H9 (cell line): Measurements from ENCODE around the gene KANK4. TPM values are rescaled to one million over a fixed set of nuclear protein-coding genes. Genes with fewer than 3 reads are reported as not detected.
A peak's percentile ranks its signal among the peaks of the same experiment; 100 is the strongest.

Source experiments
- DNase-seq: peaks from one replicate; pipeline ENCODE4 v3.0.0-alpha.2; 2017
- H2AFZ ChIP-seq: one replicate; pipeline ENCODE4 v1.6.1; 2013; ENCODE audit warnings: mild to moderate bottlenecking, low read length, control low read depth, moderate library complexity
- H2AK5ac ChIP-seq: 2 replicates; pipeline ENCODE4 v1.6.1; 2013; ENCODE audit warnings: low read length, control low read depth, mixed read lengths; ENCODE audit not compliant: insufficient read length
- H2BK120ac ChIP-seq: one replicate; pipeline ENCODE4 v1.6.1; 2013; ENCODE audit warnings: low read depth, mild to moderate bottlenecking, low read length, control low read depth, inconsistent platforms; ENCODE audit not compliant: poor library complexity, severe bottlenecking
- H2BK12ac ChIP-seq: 2 replicates; pipeline ENCODE4 v1.6.1; 2013; ENCODE audit warnings: low read length, control low read depth, mixed read lengths, low read depth; ENCODE audit not compliant: insufficient read length
- H2BK15ac ChIP-seq: 2 replicates; pipeline ENCODE4 v1.6.1; 2013; ENCODE audit warnings: low read depth, low read length, control low read depth
- H2BK20ac ChIP-seq: one replicate; pipeline ENCODE4 v1.6.1; 2013; ENCODE audit warnings: low read depth, mild to moderate bottlenecking, low read length, control low read depth, inconsistent platforms; ENCODE audit not compliant: poor library complexity, severe bottlenecking
- H2BK5ac ChIP-seq: 2 replicates; pipeline ENCODE4 v1.6.1; 2013; ENCODE audit warnings: low read length, control low read depth, mixed read lengths; ENCODE audit not compliant: insufficient read length
- H3K14ac ChIP-seq: 2 replicates; pipeline ENCODE4 v1.6.1; 2013; ENCODE audit warnings: low read length, control low read depth; ENCODE audit not compliant: insufficient read depth
- H3K18ac ChIP-seq: 2 replicates; pipeline ENCODE4 v1.6.1; 2013; ENCODE audit warnings: low read depth, mild to moderate bottlenecking, mixed read lengths, low read length, control low read depth; ENCODE audit not compliant: insufficient read length
- H3K23ac ChIP-seq: 2 replicates; pipeline ENCODE4 v1.6.1; 2013; ENCODE audit warnings: low read length, control low read depth, mixed read lengths, low read depth; ENCODE audit not compliant: insufficient read length
- H3K23me2 ChIP-seq: 2 replicates; pipeline ENCODE4 v1.6.1; 2013; ENCODE audit warnings: low read depth, mild to moderate bottlenecking, mixed read lengths, low read length, control low read depth; ENCODE audit not compliant: insufficient read length, poor library complexity, severe bottlenecking
- H3K27ac ChIP-seq: 2 replicates; pipeline ENCODE4 v1.5.1; 2013; ENCODE audit warnings: low read length, control low read depth, mixed read lengths, low read depth; ENCODE audit not compliant: insufficient read length
- H3K27me3 ChIP-seq: 2 replicates; pipeline ENCODE4 v1.6.1; 2013; ENCODE audit warnings: low read length, control low read depth, inconsistent platforms; ENCODE audit not compliant: insufficient read depth
- H3K4ac ChIP-seq: 2 replicates; pipeline ENCODE4 v1.6.1; 2013; ENCODE audit warnings: low read depth, mild to moderate bottlenecking, control low read depth, inconsistent platforms, low read length, moderate library complexity
- H3K4me1 ChIP-seq: 2 replicates; pipeline ENCODE4 v1.6.1; 2013; ENCODE audit warnings: low read length, control low read depth, inconsistent platforms; ENCODE audit not compliant: insufficient read depth
- H3K4me2 ChIP-seq: 2 replicates; pipeline ENCODE4 v1.6.1; 2013; ENCODE audit warnings: low read length, control low read depth, mixed read lengths; ENCODE audit not compliant: insufficient read length, insufficient read depth
- H3K56ac ChIP-seq: 2 replicates; pipeline ENCODE4 v1.6.1; 2013; ENCODE audit warnings: low read depth, mild to moderate bottlenecking, mixed read lengths, low read length, control low read depth; ENCODE audit not compliant: insufficient read length
- H3K79me1 ChIP-seq: 2 replicates; pipeline ENCODE4 v1.6.1; 2013; ENCODE audit warnings: low read depth, mild to moderate bottlenecking, moderate library complexity, low read length, control low read depth, inconsistent platforms; ENCODE audit not compliant: insufficient read depth, poor library complexity, severe bottlenecking
- H3K79me2 ChIP-seq: 2 replicates; pipeline ENCODE4 v1.6.1; 2013; ENCODE audit warnings: low read length, control low read depth, inconsistent platforms; ENCODE audit not compliant: insufficient read depth
- H3K9ac ChIP-seq: 2 replicates; pipeline ENCODE4 v1.6.1; 2013; ENCODE audit warnings: low read length, control low read depth, mixed read lengths; ENCODE audit not compliant: insufficient read length; ENCODE audit errors: extremely low read depth
- H3K9me3 ChIP-seq: one replicate; pipeline ENCODE4 v1.6.1; 2013; ENCODE audit warnings: low read depth, low read length, inconsistent platforms; ENCODE audit not compliant: control insufficient read depth
- H3T11ph ChIP-seq: one replicate; pipeline ENCODE4 v1.6.1; 2013; ENCODE audit warnings: mild to moderate bottlenecking, low read length, control low read depth, inconsistent platforms
- H4K20me1 ChIP-seq: one replicate; pipeline ENCODE4 v1.6.1; 2013; ENCODE audit not compliant: control insufficient read depth, insufficient read length, insufficient read depth
- H4K5ac ChIP-seq: 2 replicates; pipeline ENCODE4 v1.6.1; 2013; ENCODE audit warnings: low read depth, mild to moderate bottlenecking, mixed read lengths, low read length, control low read depth; ENCODE audit not compliant: insufficient read length
- H4K8ac ChIP-seq: replicated peaks from 2 replicates; pipeline ENCODE4 v1.6.1; 2013; ENCODE audit warnings: low read length, control low read depth, mixed read lengths, low read depth; ENCODE audit not compliant: insufficient read length
- H4K91ac ChIP-seq: 2 replicates; pipeline ENCODE4 v1.6.1; 2013; ENCODE audit warnings: low read depth, mild to moderate bottlenecking, moderate library complexity, mixed read lengths, low read length, control low read depth; ENCODE audit not compliant: insufficient read length
- H3K27ac Mint-ChIP-seq, 3 experiments: 2 replicates in 2 of 3; 3 replicates in 1 of 3; pipeline ENCODE4 v1.8.0; 2020 to 2021; ENCODE audit warnings: mixed read lengths in 3 of 3, mild to moderate bottlenecking in 1 of 3, moderate library complexity in 1 of 3
- H3K27me3 Mint-ChIP-seq: 2 replicates; pipeline ENCODE4 v1.8.0; 2021; ENCODE audit warnings: low read depth, mild to moderate bottlenecking, moderate library complexity, mixed read lengths
- H3K36me3 Mint-ChIP-seq, 3 experiments: 2 replicates in 2 of 3; 3 replicates in 1 of 3; pipeline ENCODE4 v1.8.0; 2020 to 2021; ENCODE audit warnings: low read depth in 3 of 3, mixed read lengths in 3 of 3; ENCODE audit not compliant: insufficient read depth in 1 of 3
- H3K4me1 Mint-ChIP-seq, 2 experiments: 2 replicates each; pipeline ENCODE4 v1.8.0; 2020; ENCODE audit warnings: mixed read lengths in 2 of 2
- H3K4me3 Mint-ChIP-seq, 2 experiments: 2 replicates in 1 of 2; 3 replicates in 1 of 2; pipeline ENCODE4 v1.8.0; 2020 to 2021; ENCODE audit warnings: mild to moderate bottlenecking in 2 of 2, mixed read lengths in 2 of 2, moderate library complexity in 1 of 2
- H3K9me3 Mint-ChIP-seq, 2 experiments: 2 replicates in 1 of 2; 3 replicates in 1 of 2; pipeline ENCODE4 v1.8.0; 2020; ENCODE audit warnings: mild to moderate bottlenecking in 2 of 2, mixed read lengths in 2 of 2, moderate library complexity in 1 of 2
- CTCF ChIP-seq: fragments of 200-600 bp; sonication (generic); conservative IDR thresholded peaks from 3 replicates; pipeline ENCODE4 v1.8.0; 2021; ENCODE audit warnings: antibody characterized with exemption, mild to moderate bottlenecking
- WGBS: extraction: QIAGEN DNeasy Blood & Tissue Kit; methylation state at CpG from one replicate; pipeline ENCODE4 v1.1.7; 2013; ENCODE audit warnings: missing lambda C conversion rate, low lambda C conversion rate, mixed read lengths; ENCODE audit not compliant: insufficient read length; ENCODE audit errors: extremely low coverage; 5-methylcytosine and 5-hydroxymethylcytosine counted together
- total RNA-seq: library from RNA; stranded (reverse); gene quantifications from 2 replicates; pipeline ENCODE4 v1.2.1, GENCODE V29; 2021

KANK4 gene
- total RNA-seq, 1 experiment from 2014 or later = 0.15 TPM

- H2AK5ac ChIP-seq = no peak overlapping the region
Observed at GRCh38 chr1:62335656-62336055, 16.4 kb upstream of the KANK4 start.

More at GRCh38 chr1:62335656-62336055, 16.4 kb upstream of the KANK4 start:
- Histone ChIP-seq H3K79me2 (no peaks in the 10 kb centered on the region), H3K23ac (no peak overlapping the region), H2AFZ (no peak overlapping the region), H4K91ac (no peak overlapping the region), H3K23me2 (no peaks in the 10 kb centered on the region), H3K4me1 (no peaks in the 10 kb centered on the region; the same call in 1 of the 2 replicates), H4K8ac (no peak overlapping the region), H4K5ac (no peak overlapping the region), H2BK20ac (no peak overlapping the region), H2BK15ac (no peak overlapping the region), H3K27ac (no peak overlapping the region), H3K18ac (no peak overlapping the region), H2BK120ac (no peak overlapping the region), H3K4ac (no peak overlapping the region), H3T11ph (no peak overlapping the region), H4K20me1 (no peaks in the 10 kb centered on the region), H3K27me3 (no peaks in the 10 kb centered on the region; the same call in 1 of the 2 replicates), H3K4me2 (no peak overlapping the region), H2BK12ac (no peak overlapping the region), H3K79me1 (no peaks in the 10 kb centered on the region), H3K9me3 (no peaks in the 10 kb centered on the region), H3K9ac (no peak overlapping the region), H3K56ac (no peak overlapping the region), H3K14ac (no peak overlapping the region), H2BK5ac (no peak overlapping the region)
- H3K9me3 Mint-ChIP-seq = no peaks in the 10 kb centered on the region
- no peak; the same call in none of the 3 replicates for TF ChIP-seq CTCF
- H3K4me3 Mint-ChIP-seq = no peak overlapping the region
- peak; percentile 44 for DNase-seq
- H3K36me3 Mint-ChIP-seq = no peaks in the 10 kb centered on the region
- WGBS = no CpG with 5 or more reads among the region's 3 CpGs
- H3K4me1 Mint-ChIP-seq = peaks cover 11 to 24% of the 10 kb centered on the region in 2 experiments
- peaks cover 4% of the 10 kb centered on the region for H3K27me3 Mint-ChIP-seq
- H3K27ac Mint-ChIP-seq = no peak overlapping the region; a peak in 1 of 7 replicates
